WTC11 (cell line): Measurements from ENCODE around the gene SIGMAR1. TPM values are rescaled to one million over a fixed set of nuclear protein-coding genes. Genes with fewer than 3 reads are reported as not detected.

Source experiments
- ATAC-seq: fragments of 200-7000 bp; cut with Tn5 transposase; 2 replicates; pipeline ENCODE4 v1.10.0; 2021; ENCODE audit warnings: mild to moderate bottlenecking, moderate library complexity
- Bru-seq: library from RNA; stranded (reverse); fragments of 400-500 nt; gene quantifications from one replicate; lab custom pipeline; 2021; lab: Mats Ljungman, UMichigan
- CTCF ChIA-PET: fragments of 300-600 bp; sonication (Branson Sonifier 250); formaldehyde crosslinking; loops from one replicate; lab custom pipeline; 2021; ENCODE audit warnings: antibody characterized with exemption; lab: Charles Lee
- POLR2A ChIA-PET: fragments of 350-600 bp; sonication (Branson Sonifier 250); formaldehyde crosslinking; loops from one replicate; lab custom pipeline; 2021; ENCODE audit warnings: antibody characterized with exemption; lab: Charles Lee
- DNase-seq: peaks from one replicate; pipeline ENCODE4 v3.0.0; 2021; ENCODE audit warnings: low spot score
- H3K27ac Mint-ChIP-seq: 2 replicates; pipeline ENCODE4 v1.8.0; 2021; ENCODE audit warnings: mixed read lengths
- H3K27me3 Mint-ChIP-seq: 2 replicates; pipeline ENCODE4 v1.8.0; 2021; ENCODE audit warnings: low read depth, mild to moderate bottlenecking, moderate library complexity, mixed read lengths
- H3K36me3 Mint-ChIP-seq: 2 replicates; pipeline ENCODE4 v1.8.0; 2021; ENCODE audit warnings: mixed read lengths
- H3K4me1 Mint-ChIP-seq: 2 replicates; pipeline ENCODE4 v1.8.0; 2022; ENCODE audit warnings: mixed read lengths
- H3K4me3 Mint-ChIP-seq: 2 replicates; pipeline ENCODE4 v1.8.0; 2021; ENCODE audit warnings: mild to moderate bottlenecking, moderate library complexity, mixed read lengths
- H3K9me3 Mint-ChIP-seq: 2 replicates; pipeline ENCODE4 v1.8.0; 2021; ENCODE audit warnings: mixed read lengths
- ATF1 ChIP-seq: sonication (generic); formaldehyde crosslinking; IDR thresholded peaks from 2 replicates; pipeline ENCODE4 v1.8.1; 2023; ENCODE audit warnings: mild to moderate bottlenecking, moderate library complexity, missing genetic modification reagents
- CREM ChIP-seq: sonication (generic); formaldehyde crosslinking; IDR thresholded peaks from 2 replicates; pipeline ENCODE4 v1.8.1; 2022; ENCODE audit warnings: mild to moderate bottlenecking, missing genetic modification reagents, moderate library complexity
- MXD4 ChIP-seq: fragments of 250-450 bp; sonication (Bioruptor Pico); IDR thresholded peaks from 2 replicates; pipeline ENCODE4 v1.8.0; 2021; ENCODE audit warnings: mild to moderate bottlenecking, moderate library complexity, borderline replicate concordance
- NFATC4 ChIP-seq: fragments of 250-450 bp; sonication (Bioruptor Pico); IDR thresholded peaks from 2 replicates; pipeline ENCODE4 v1.9.0; 2021; ENCODE audit warnings: mild to moderate bottlenecking
- SOX15 ChIP-seq: fragments of 250-450 bp; sonication (Bioruptor Pico); IDR thresholded peaks from 2 replicates; pipeline ENCODE4 v1.9.0; 2021; ENCODE audit warnings: mild to moderate bottlenecking
- SP1 ChIP-seq: sonication (generic); formaldehyde crosslinking; conservative IDR thresholded peaks from 2 replicates; pipeline ENCODE4 v1.8.1; 2022; ENCODE audit warnings: missing genetic modification reagents
- TCF7 ChIP-seq: sonication (generic); formaldehyde crosslinking; IDR thresholded peaks from 2 replicates; pipeline ENCODE4 v1.8.0; 2022; ENCODE audit warnings: mild to moderate bottlenecking, low read depth, missing genetic modification reagents, moderate library complexity
- ZNF671 ChIP-seq: fragments of 250-450 bp; sonication (Bioruptor Pico); IDR thresholded peaks from 2 replicates; pipeline ENCODE4 v1.8.0; 2021; ENCODE audit warnings: mild to moderate bottlenecking
- long read RNA-seq, 3 experiments: library from RNA in 1 of 3; library from capped mRNA in 1 of 3; library from polyadenylated mRNA in 1 of 3; unstranded in 2 of 3; stranded (forward) in 1 of 3; transcript quantifications; one replicate each; pipeline ENCODE4 v2.0.0, GENCODE V29; 2021
- total RNA-seq: library from RNA; stranded (reverse); gene quantifications from 3 replicates; pipeline ENCODE4 v1.2.3, GENCODE V29; 2021
- TF ChIP-seq, protein P1 (sequence below): sonication (generic); formaldehyde crosslinking; conservative IDR thresholded peaks from 2 replicates; pipeline ENCODE4 v1.8.1; 2022; ENCODE audit warnings: mild to moderate bottlenecking, missing genetic modification reagents
- TF ChIP-seq, protein P2 (sequence below): sonication (generic); formaldehyde crosslinking; IDR thresholded peaks from 2 replicates; pipeline ENCODE4 v1.8.1; 2023; ENCODE audit warnings: mild to moderate bottlenecking, missing genetic modification reagents
- TF ChIP-seq, protein P3 (sequence below): sonication (generic); formaldehyde crosslinking; IDR thresholded peaks from 2 replicates; pipeline ENCODE4 v1.8.1; 2022; ENCODE audit warnings: low read depth, missing genetic modification reagents, borderline replicate concordance
- TF ChIP-seq, protein P4 (sequence below): sonication (generic); formaldehyde crosslinking; IDR thresholded peaks from 2 replicates; pipeline ENCODE4 v1.8.0; 2022; ENCODE audit warnings: mild to moderate bottlenecking, missing genetic modification reagents
- TF ChIP-seq, protein P5 (sequence below): sonication (generic); formaldehyde crosslinking; IDR thresholded peaks from 2 replicates; pipeline ENCODE4 v1.8.0; 2023; ENCODE audit warnings: mild to moderate bottlenecking, missing genetic modification reagents
- TF ChIP-seq, protein P6 (sequence below): sonication (generic); formaldehyde crosslinking; IDR thresholded peaks from 2 replicates; pipeline ENCODE4 v1.8.0; 2023; ENCODE audit warnings: missing genetic modification reagents
- TF ChIP-seq, protein P7 (sequence below): fragments of 250-450 bp; sonication (Bioruptor Pico); IDR thresholded peaks from 2 replicates; pipeline ENCODE4 v1.9.0; 2021; ENCODE audit warnings: moderate library complexity, mild to moderate bottlenecking, inconsistent platforms, borderline replicate concordance
- TF ChIP-seq, protein P8 (sequence below): sonication (generic); formaldehyde crosslinking; IDR thresholded peaks from 2 replicates; pipeline ENCODE4 v1.8.1; 2023; ENCODE audit warnings: mild to moderate bottlenecking, missing genetic modification reagents, moderate library complexity
- TF ChIP-seq, protein P9 (sequence below): sonication (generic); formaldehyde crosslinking; IDR thresholded peaks from 2 replicates; pipeline ENCODE4 v1.8.1; 2023; ENCODE audit warnings: mild to moderate bottlenecking, moderate library complexity, missing genetic modification reagents
- TF ChIP-seq, protein P10 (sequence below): sonication (generic); formaldehyde crosslinking; conservative IDR thresholded peaks from 2 replicates; pipeline ENCODE4 v1.8.1; 2023; ENCODE audit warnings: mild to moderate bottlenecking, low read depth, missing genetic modification reagents, moderate library complexity

The SIGMAR1 gene
- total RNA-seq (108 to 116 TPM (median 109 TPM) in 3 replicates), Bru-seq, nascent RNA (percentile 95 among the genes with signal in this experiment)
- long read RNA-seq, experiment 1, transcript SIGMAR1-207 (3 exons, 610 nt): minor isoform, 17 of 523 reads
- long read RNA-seq, experiment 1, transcript SIGMAR1-201 (4 exons, 1,656 nt): major isoform, 419 of 523 reads
- long read RNA-seq, experiment 1, transcript SIGMAR1-202 (4 exons, 1,582 nt): minor isoform, 11 of 523 reads
- long read RNA-seq, experiment 1, transcript SIGMAR1-205 (3 exons, 840 nt): minor isoform, 21 of 523 reads
- long read RNA-seq, experiment 1, partial matches to known transcripts: 14 of 523 reads
- long read RNA-seq, experiment 1, other reads (novel, unspliced or antisense): 37 of 523 reads
- long read RNA-seq, experiment 2, transcript SIGMAR1-202 (4 exons, 1,582 nt): minor isoform, 6 of 192 reads
- long read RNA-seq, experiment 2, transcript SIGMAR1-205 (3 exons, 840 nt): minor isoform, 5 of 192 reads
- long read RNA-seq, experiment 2, transcript SIGMAR1-207 (3 exons, 610 nt): minor isoform, 5 of 192 reads
- long read RNA-seq, experiment 2, transcript SIGMAR1-201 (4 exons, 1,656 nt): major isoform, 92 of 192 reads
- long read RNA-seq, experiment 2, partial matches to known transcripts: 3 of 192 reads
- long read RNA-seq, experiment 2, other reads (novel, unspliced or antisense): 80 of 192 reads
- long read RNA-seq, experiment 3, transcript SIGMAR1-201 (4 exons, 1,656 nt): major isoform, 15 of 25 reads
- long read RNA-seq, experiment 3, partial matches to known transcripts: 0 of 25 reads
- long read RNA-seq, experiment 3, other reads (novel, unspliced or antisense): 6 of 25 reads

DNA sequence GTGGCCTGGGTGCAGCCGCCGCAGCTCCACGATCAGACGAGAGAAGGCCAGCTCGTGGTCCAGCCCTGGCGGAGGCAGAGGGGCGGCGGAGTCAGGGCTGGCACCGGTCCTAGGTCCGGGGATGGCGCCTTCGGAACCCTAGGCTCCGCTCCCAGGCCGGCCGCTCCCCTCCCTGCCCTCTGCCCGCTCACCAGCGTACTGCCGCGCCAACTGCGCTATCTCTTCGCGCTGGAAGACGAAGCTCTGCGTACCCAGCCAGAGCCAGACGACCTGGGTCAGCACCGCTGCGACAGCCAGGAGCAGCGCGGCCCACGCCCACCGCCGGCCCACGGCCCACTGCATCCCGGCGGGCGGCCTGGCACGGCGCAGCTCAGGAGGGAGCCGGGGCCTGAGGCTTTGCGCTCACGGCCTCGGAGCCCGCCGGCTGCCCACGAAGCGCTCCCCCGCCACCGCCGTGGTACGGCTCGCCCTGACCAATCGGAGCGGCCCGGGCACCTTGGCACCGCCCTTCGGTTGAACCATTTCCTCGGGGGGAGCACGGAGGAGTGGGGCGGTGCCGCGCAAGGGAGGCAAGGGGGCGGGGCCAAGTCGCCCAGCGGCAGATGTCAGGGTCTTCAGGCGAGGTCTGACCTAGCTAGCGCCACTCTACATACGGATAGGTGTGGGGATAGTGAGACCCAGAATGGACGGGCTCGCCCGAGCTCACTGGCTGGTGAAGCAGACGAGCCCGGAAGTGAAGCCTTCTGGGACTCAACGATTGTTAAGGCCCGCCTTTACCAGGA lies at the start of gene SIGMAR1:
Gene SIGMAR1 (minus strand): TSS at position 432 of the 782 bp plus-strand sequence. CDS start 90 bp downstream, at position 342.
- ChIA-PET POLR2A (interaction anchor here (0.5 to 2.1 kb wide), 9 partner anchors 9 to 1058 kb away, joined by 3 to 25 read pairs (median 3); partner anchors contain the start of genes DCTN3, GALT, IL11RA and RPP25L), CTCF (interaction anchor here (0.7 to 6.7 kb wide), 21 partner anchors 9 to 234 kb away, joined by 3 to 94 read pairs (median 8); partner anchors contain the start of genes ARID3C, CCL27, CNTFR and DCTN3)
- Mint-ChIP-seq H3K9me3 (no peaks in the 10 kb centered on the region), H3K27ac (peak within 1 kb of the TSS; percentile 3), H3K27me3 (peaks cover 11% of the 10 kb centered on the region), H3K4me3 (peak within 1 kb of the TSS; percentile 83), H3K36me3 (peaks cover 4% of the 10 kb centered on the region), H3K4me1 (peaks cover 22% of the 10 kb centered on the region)
- ATAC-seq (peak; percentile 89), DNase-seq (peak; percentile 95)
- peak; percentile 82 for TF ChIP-seq ATF1 (CRISPR knock-in tag)
- peak; percentile 84; the same call in 1 of the 2 replicates for TF ChIP-seq CREM (CRISPR knock-in tag)
- TF ChIP-seq, protein P1, sequence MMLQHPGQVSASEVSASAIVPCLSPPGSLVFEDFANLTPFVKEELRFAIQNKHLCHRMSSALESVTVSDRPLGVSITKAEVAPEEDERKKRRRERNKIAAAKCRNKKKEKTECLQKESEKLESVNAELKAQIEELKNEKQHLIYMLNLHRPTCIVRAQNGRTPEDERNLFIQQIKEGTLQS (CRISPR knock-in tag): no peak
- TF ChIP-seq, protein P2, sequence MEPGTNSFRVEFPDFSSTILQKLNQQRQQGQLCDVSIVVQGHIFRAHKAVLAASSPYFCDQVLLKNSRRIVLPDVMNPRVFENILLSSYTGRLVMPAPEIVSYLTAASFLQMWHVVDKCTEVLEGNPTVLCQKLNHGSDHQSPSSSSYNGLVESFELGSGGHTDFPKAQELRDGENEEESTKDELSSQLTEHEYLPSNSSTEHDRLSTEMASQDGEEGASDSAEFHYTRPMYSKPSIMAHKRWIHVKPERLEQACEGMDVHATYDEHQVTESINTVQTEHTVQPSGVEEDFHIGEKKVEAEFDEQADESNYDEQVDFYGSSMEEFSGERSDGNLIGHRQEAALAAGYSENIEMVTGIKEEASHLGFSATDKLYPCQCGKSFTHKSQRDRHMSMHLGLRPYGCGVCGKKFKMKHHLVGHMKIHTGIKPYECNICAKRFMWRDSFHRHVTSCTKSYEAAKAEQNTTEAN: 0 out of 2 replicates have a peak, but pooled peaks have one; percentile 41
- TF ChIP-seq, protein P3, sequence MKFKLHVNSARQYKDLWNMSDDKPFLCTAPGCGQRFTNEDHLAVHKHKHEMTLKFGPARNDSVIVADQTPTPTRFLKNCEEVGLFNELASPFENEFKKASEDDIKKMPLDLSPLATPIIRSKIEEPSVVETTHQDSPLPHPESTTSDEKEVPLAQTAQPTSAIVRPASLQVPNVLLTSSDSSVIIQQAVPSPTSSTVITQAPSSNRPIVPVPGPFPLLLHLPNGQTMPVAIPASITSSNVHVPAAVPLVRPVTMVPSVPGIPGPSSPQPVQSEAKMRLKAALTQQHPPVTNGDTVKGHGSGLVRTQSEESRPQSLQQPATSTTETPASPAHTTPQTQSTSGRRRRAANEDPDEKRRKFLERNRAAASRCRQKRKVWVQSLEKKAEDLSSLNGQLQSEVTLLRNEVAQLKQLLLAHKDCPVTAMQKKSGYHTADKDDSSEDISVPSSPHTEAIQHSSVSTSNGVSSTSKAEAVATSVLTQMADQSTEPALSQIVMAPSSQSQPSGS: no peak
- TF ChIP-seq, protein P4, sequence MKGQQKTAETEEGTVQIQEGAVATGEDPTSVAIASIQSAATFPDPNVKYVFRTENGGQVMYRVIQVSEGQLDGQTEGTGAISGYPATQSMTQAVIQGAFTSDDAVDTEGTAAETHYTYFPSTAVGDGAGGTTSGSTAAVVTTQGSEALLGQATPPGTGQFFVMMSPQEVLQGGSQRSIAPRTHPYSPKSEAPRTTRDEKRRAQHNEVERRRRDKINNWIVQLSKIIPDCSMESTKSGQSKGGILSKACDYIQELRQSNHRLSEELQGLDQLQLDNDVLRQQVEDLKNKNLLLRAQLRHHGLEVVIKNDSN: peak; percentile 78
- TF ChIP-seq ZNF671 (CRISPR knock-in tag): no peak
- TF ChIP-seq, protein P5, sequence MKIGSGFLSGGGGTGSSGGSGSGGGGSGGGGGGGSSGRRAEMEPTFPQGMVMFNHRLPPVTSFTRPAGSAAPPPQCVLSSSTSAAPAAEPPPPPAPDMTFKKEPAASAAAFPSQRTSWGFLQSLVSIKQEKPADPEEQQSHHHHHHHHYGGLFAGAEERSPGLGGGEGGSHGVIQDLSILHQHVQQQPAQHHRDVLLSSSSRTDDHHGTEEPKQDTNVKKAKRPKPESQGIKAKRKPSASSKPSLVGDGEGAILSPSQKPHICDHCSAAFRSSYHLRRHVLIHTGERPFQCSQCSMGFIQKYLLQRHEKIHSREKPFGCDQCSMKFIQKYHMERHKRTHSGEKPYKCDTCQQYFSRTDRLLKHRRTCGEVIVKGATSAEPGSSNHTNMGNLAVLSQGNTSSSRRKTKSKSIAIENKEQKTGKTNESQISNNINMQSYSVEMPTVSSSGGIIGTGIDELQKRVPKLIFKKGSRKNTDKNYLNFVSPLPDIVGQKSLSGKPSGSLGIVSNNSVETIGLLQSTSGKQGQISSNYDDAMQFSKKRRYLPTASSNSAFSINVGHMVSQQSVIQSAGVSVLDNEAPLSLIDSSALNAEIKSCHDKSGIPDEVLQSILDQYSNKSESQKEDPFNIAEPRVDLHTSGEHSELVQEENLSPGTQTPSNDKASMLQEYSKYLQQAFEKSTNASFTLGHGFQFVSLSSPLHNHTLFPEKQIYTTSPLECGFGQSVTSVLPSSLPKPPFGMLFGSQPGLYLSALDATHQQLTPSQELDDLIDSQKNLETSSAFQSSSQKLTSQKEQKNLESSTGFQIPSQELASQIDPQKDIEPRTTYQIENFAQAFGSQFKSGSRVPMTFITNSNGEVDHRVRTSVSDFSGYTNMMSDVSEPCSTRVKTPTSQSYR: 0 out of 2 replicates have a peak, but pooled peaks have one; percentile 15
- TF ChIP-seq, protein P6, sequence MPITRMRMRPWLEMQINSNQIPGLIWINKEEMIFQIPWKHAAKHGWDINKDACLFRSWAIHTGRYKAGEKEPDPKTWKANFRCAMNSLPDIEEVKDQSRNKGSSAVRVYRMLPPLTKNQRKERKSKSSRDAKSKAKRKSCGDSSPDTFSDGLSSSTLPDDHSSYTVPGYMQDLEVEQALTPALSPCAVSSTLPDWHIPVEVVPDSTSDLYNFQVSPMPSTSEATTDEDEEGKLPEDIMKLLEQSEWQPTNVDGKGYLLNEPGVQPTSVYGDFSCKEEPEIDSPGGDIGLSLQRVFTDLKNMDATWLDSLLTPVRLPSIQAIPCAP: 0 out of 2 replicates have a peak, but pooled peaks have one; percentile 76
- TF ChIP-seq, protein P7, sequence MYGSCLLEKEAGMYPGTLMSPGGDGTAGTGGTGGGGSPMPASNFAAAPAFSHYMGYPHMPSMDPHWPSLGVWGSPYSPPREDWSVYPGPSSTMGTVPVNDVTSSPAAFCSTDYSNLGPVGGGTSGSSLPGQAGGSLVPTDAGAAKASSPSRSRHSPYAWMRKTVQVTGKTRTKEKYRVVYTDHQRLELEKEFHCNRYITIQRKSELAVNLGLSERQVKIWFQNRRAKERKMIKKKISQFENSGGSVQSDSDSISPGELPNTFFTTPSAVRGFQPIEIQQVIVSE (CRISPR knock-in tag): no peak
- peak; percentile 99 for TF ChIP-seq SP1
- TF ChIP-seq MXD4: no peak
- TF ChIP-seq, protein P8, sequence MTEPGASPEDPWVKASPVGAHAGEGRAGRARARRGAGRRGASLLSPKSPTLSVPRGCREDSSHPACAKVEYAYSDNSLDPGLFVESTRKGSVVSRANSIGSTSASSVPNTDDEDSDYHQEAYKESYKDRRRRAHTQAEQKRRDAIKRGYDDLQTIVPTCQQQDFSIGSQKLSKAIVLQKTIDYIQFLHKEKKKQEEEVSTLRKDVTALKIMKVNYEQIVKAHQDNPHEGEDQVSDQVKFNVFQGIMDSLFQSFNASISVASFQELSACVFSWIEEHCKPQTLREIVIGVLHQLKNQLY: no peak; the same call in 1 of the 2 replicates
- no peak for TF ChIP-seq SOX15 (CRISPR knock-in tag)
- TF ChIP-seq, protein P9, sequence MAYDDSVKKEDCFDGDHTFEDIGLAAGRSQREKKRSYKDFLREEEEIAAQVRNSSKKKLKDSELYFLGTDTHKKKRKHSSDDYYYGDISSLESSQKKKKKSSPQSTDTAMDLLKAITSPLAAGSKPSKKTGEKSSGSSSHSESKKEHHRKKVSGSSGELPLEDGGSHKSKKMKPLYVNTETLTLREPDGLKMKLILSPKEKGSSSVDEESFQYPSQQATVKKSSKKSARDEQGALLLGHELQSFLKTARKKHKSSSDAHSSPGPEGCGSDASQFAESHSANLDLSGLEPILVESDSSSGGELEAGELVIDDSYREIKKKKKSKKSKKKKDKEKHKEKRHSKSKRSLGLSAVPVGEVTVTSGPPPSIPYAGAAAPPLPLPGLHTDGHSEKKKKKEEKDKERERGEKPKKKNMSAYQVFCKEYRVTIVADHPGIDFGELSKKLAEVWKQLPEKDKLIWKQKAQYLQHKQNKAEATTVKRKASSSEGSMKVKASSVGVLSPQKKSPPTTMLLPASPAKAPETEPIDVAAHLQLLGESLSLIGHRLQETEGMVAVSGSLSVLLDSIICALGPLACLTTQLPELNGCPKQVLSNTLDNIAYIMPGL (CRISPR knock-in tag): peak; percentile 97
- no peak for TF ChIP-seq NFATC4
- TF ChIP-seq, protein P10, sequence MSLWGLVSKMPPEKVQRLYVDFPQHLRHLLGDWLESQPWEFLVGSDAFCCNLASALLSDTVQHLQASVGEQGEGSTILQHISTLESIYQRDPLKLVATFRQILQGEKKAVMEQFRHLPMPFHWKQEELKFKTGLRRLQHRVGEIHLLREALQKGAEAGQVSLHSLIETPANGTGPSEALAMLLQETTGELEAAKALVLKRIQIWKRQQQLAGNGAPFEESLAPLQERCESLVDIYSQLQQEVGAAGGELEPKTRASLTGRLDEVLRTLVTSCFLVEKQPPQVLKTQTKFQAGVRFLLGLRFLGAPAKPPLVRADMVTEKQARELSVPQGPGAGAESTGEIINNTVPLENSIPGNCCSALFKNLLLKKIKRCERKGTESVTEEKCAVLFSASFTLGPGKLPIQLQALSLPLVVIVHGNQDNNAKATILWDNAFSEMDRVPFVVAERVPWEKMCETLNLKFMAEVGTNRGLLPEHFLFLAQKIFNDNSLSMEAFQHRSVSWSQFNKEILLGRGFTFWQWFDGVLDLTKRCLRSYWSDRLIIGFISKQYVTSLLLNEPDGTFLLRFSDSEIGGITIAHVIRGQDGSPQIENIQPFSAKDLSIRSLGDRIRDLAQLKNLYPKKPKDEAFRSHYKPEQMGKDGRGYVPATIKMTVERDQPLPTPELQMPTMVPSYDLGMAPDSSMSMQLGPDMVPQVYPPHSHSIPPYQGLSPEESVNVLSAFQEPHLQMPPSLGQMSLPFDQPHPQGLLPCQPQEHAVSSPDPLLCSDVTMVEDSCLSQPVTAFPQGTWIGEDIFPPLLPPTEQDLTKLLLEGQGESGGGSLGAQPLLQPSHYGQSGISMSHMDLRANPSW: no peak
- TF ChIP-seq TCF7: no peak
